DND-41 (cell line): ENCODE data around the gene ARID3A.

ENCODE experiments used
- ATAC-seq: fragments of 200-7000 bp; cut with Tn5 transposase; 3 replicates; pipeline ENCODE4 v1.9.1; 2021; ENCODE audit warnings: low read depth; ENCODE audit not compliant: insufficient read depth
- DNase-seq: peaks from one replicate; pipeline ENCODE4 v3.0.0-alpha.2; 2020
- H2AFZ ChIP-seq: 2 replicates; pipeline ENCODE4 v1.6.0; 2012; ENCODE audit warnings: low read depth, low read length
- H3K27ac ChIP-seq: 2 replicates; pipeline ENCODE4 v1.5.1; 2012; ENCODE audit warnings: low read length, inconsistent platforms
- H3K27me3 ChIP-seq: fragments of 200-600 bp; sonication (generic); 2 replicates; pipeline ENCODE4 v1.6.0; 2012; ENCODE audit warnings: low read length, mild to moderate bottlenecking, inconsistent platforms; ENCODE audit not compliant: insufficient read depth, poor library complexity
- H3K36me3 ChIP-seq: 2 replicates; pipeline ENCODE4 v1.5.1; 2012; ENCODE audit warnings: low read length, inconsistent platforms; ENCODE audit not compliant: insufficient read depth
- H3K4me1 ChIP-seq: 2 replicates; pipeline ENCODE4 v1.5.1; 2012; ENCODE audit warnings: mild to moderate bottlenecking, low read length; ENCODE audit not compliant: insufficient read depth
- H3K4me2 ChIP-seq: 2 replicates; pipeline ENCODE4 v1.6.0; 2012; ENCODE audit warnings: mild to moderate bottlenecking, moderate library complexity, low read length, inconsistent platforms; ENCODE audit not compliant: insufficient read depth
- H3K4me3 ChIP-seq, 2 experiments: fragments of 200-600 bp in 1 of 2; shearing (Covaris generic) in 1 of 2; 2 replicates each; pipeline ENCODE4 v1.5.1; 2012 to 2016; ENCODE audit warnings: inconsistent platforms in 2 of 2, low read length in 2 of 2, mild to moderate bottlenecking in 2 of 2, low read depth in 1 of 2, moderate library complexity in 1 of 2
- H3K79me2 ChIP-seq: 2 replicates; pipeline ENCODE4 v1.6.0; 2012; ENCODE audit warnings: low read length, inconsistent platforms; ENCODE audit not compliant: insufficient read depth
- H3K9ac ChIP-seq: 2 replicates; pipeline ENCODE4 v1.6.0; 2012; ENCODE audit warnings: low read depth, mild to moderate bottlenecking, inconsistent platforms, low read length, moderate library complexity
- H3K9me3 ChIP-seq: 2 replicates; pipeline ENCODE4 v1.5.1; 2012; ENCODE audit warnings: low read length, moderate library complexity, mild to moderate bottlenecking, inconsistent platforms; ENCODE audit not compliant: insufficient read depth, severe bottlenecking
- H4K20me1 ChIP-seq: 2 replicates; pipeline ENCODE4 v1.6.0; 2012; ENCODE audit warnings: low read length; ENCODE audit not compliant: insufficient read depth
- CTCF ChIP-seq: IDR thresholded peaks from 2 replicates; pipeline ENCODE4 v1.5.1; 2012; ENCODE audit warnings: borderline replicate concordance, low read length, moderate library complexity, mild to moderate bottlenecking; ENCODE audit not compliant: poor library complexity, severe bottlenecking; ENCODE audit errors: extremely low read depth
- EZH2 ChIP-seq: IDR thresholded peaks from 3 replicates; pipeline ENCODE4 v1.6.1; 2012; ENCODE audit warnings: borderline replicate concordance, low read depth, mild to moderate bottlenecking, moderate library complexity, low read length, inconsistent platforms; ENCODE audit not compliant: severe bottlenecking

The ARID3A gene

GRCh38 chr19:1015061-1015781 is 89.4 kb downstream of the ARID3A start:
- DNase-seq (no peak), ATAC-seq (no peak)
- H3K4me1 ChIP-seq = peaks cover 41% of the 10 kb centered on the region
- H2AFZ ChIP-seq = no peak overlapping the region
- no peak for TF ChIP-seq EZH2
- no peak for TF ChIP-seq CTCF
- peaks cover 74% of the 10 kb centered on the region for H3K79me2 ChIP-seq
- H3K27ac ChIP-seq = no peak overlapping the region
- H3K4me3 ChIP-seq = no peak overlapping the region
- no peak overlapping the region for H3K4me2 ChIP-seq
- H3K36me3 ChIP-seq = peaks cover 92% of the 10 kb centered on the region
- no peaks in the 10 kb centered on the region for H3K9me3 ChIP-seq
- H3K9ac ChIP-seq = no peak overlapping the region
- no peaks in the 10 kb centered on the region for H3K27me3 ChIP-seq
- H4K20me1 ChIP-seq = peaks cover 82% of the 10 kb centered on the region

GRCh38 chr19:1015782-1016646 is 90.2 kb downstream of the ARID3A start:
- Histone ChIP-seq H3K9ac (no peak overlapping the region), H3K4me2 (peak overlapping the region; percentile 91; the same call in 1 of the 2 replicates), H2AFZ (no peak overlapping the region), H3K27ac (no peak overlapping the region), H3K9me3 (no peaks in the 10 kb centered on the region), H3K36me3 (peaks cover 90% of the 10 kb centered on the region), H3K4me1 (peaks cover 41% of the 10 kb centered on the region), H3K79me2 (peaks cover 82% of the 10 kb centered on the region), H4K20me1 (peaks cover 86% of the 10 kb centered on the region), H3K4me3 (no peak overlapping the region), H3K27me3 (no peaks in the 10 kb centered on the region)
- no peak for DNase-seq
- no peak for ATAC-seq
- TF ChIP-seq EZH2 (no peak), CTCF (no peak)

GRCh38 chr19:1016647-1017114 is 90.8 kb downstream of the ARID3A start:
- H3K9me3 ChIP-seq = no peaks in the 10 kb centered on the region
- no peak overlapping the region for H3K4me3 ChIP-seq
- peaks cover 44% of the 10 kb centered on the region for H3K4me1 ChIP-seq
- H3K9ac ChIP-seq = no peak overlapping the region
- H3K36me3 ChIP-seq = peaks cover 83% of the 10 kb centered on the region
- no peak overlapping the region for H3K27ac ChIP-seq
- DNase-seq (no peak), ATAC-seq (no peak)
- peaks cover 82% of the 10 kb centered on the region for H3K79me2 ChIP-seq
- no peak overlapping the region for H2AFZ ChIP-seq
- peak overlapping the region; percentile 91; the same call in 1 of the 2 replicates for H3K4me2 ChIP-seq
- no peaks in the 10 kb centered on the region for H3K27me3 ChIP-seq
- TF ChIP-seq EZH2 (no peak), CTCF (no peak)
- H4K20me1 ChIP-seq = peaks cover 85% of the 10 kb centered on the region
